GM19043 (cell line): ENCODE measurements around the gene VAMP1.
"Not testable (repeated sequence)": the region's sequence is repeated elsewhere in the genome, so short reads cannot be mapped to it uniquely, and the experiment has no call there.

ENCODE experiments used
- ATAC-seq: cut with Tn5 transposase; IDR thresholded peaks from one replicate; pipeline ENCODE4 v1.9.1; 2021; ENCODE audit warnings: low read depth; ENCODE audit not compliant: unreplicated experiment

VAMP1 gene

DNA sequence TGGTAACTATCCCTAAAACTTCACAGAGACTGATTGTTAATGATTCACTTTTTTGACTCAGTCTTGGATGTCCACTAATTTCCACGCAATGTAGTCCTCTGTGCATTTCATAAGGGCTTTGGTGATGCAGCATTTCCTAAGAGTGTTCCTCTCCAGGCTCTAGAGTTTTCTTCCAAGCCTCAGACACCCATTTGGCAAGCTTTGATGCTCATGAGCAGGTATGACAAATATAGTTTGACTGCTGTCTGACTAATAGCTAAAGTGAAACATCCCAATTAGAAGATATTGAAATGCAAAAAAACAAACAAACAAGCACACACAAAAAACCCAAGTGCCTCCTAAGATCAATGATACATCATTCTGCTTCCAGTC is 1.5 kb upstream of the VAMP1 start:
- ATAC-seq: no peak

- no peak for ATAC-seq
These were observed 685 bp downstream of the VAMP1 start for GRCh38 chr12:6469609-6470374.

DNA sequence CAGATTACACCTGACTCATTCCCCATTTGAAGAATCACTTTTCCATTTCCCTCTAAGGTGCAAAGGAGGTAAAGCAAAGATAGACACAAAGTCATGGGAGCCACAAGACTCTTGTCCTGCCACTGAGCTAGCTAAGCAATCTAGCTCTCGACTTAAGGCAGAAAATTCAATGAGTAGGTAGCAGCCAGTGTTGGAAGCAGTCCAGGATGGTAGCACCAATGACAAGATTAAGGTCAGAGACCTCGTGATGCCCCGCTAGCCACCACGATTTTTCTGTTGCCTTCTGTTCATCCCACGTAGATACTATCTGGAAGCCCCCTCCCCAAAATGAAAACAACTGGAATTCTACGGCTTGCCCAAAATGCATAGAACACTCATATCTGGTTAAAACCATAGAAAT is 1.4 kb downstream of the VAMP1 start:
- ATAC-seq: no peak

DNA sequence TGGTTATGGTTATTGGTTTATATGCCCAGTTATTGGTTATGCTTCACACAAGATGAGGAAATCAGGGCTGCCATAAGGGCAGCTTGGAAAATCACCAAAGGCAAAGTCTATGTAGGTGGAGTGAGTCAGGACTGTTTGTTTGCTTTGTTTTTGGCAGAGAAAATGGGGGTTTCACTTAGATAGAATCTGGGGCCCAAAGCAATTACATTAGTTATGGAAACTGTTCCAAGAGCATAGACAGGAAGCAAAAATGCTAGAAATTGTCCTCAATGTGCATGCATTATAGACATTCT is 2.2 kb downstream of the VAMP1 start:
- no peak for ATAC-seq

GRCh38 chr12:6467571-6468282 is 2.8 kb downstream of the VAMP1 start:
- ATAC-seq: not testable (repeated sequence)

- not testable (repeated sequence) for ATAC-seq
These were observed 3.7 kb downstream of the VAMP1 start for GRCh38 chr12:6466751-6467150.

DNA sequence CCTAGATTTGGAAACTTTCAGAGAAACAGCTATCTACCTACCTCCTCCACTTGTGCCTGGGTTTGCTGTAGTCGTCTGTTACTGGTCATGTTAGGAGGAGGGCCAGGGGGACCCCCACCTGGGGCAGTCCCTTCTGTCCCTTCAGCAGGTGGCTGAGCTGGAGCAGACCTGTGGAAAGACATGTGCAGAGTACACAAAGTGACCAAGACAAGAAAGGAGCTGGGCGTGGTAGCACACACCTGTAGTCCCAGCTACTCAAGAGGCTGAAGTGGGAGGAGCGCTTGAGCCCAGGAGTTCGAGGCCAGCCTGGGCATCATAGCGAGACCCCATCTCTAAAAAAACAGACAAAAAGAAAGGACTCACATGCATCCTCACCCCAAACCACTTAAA is 4.3 kb downstream of the VAMP1 start:
- no peak for ATAC-seq

- no peak for ATAC-seq
These were observed 4.9 kb downstream of the VAMP1 start for GRCh38 chr12:6465467-6466183.

DNA sequence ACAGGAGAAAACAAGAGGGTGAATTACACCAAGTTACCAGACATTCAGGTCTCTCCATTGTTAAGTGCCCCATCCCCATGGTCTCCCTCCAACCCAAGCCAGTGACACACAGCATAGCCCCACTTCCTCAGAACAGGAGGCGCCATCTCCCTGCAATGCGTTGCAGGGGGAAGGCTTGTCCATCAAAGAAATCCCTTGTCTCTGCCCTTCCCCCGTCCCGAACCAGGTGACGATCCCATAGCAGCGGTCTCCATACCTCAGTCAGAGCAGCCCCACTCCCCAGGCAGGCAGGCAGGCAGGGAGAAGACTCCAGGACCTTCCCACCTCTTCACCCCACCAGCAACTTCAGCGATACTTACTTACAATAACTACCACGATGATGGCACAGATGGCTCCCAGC is 5.9 kb downstream of the VAMP1 start:
- no peak for ATAC-seq

DNA sequence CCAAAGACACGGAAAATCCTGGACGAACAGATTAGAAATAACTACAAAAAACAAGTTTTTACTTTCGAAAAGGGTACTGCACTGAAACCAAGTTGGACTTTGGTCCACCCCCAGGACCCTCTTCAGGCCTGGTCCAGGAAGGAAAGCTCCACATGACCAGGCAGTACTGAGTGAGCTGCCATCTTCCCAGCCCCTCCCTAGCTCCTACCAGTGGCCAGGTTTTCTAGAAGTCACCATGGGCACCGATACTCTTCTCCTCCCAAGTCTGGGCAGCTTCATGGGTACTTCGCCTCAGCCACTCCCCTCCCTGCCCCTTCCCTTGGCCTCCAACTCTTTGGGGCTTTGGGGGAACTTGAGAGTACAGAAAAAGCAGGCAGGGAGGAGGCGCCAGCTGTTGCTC is 6.6 kb downstream of the VAMP1 start:
- ATAC-seq: no peak

GRCh38 chr12:6463216-6463615 is 7.3 kb downstream of the VAMP1 start:
- no peak for ATAC-seq

GRCh38 chr12:6462234-6462995 is 8.1 kb downstream of the VAMP1 start:
- no peak for ATAC-seq

DNA sequence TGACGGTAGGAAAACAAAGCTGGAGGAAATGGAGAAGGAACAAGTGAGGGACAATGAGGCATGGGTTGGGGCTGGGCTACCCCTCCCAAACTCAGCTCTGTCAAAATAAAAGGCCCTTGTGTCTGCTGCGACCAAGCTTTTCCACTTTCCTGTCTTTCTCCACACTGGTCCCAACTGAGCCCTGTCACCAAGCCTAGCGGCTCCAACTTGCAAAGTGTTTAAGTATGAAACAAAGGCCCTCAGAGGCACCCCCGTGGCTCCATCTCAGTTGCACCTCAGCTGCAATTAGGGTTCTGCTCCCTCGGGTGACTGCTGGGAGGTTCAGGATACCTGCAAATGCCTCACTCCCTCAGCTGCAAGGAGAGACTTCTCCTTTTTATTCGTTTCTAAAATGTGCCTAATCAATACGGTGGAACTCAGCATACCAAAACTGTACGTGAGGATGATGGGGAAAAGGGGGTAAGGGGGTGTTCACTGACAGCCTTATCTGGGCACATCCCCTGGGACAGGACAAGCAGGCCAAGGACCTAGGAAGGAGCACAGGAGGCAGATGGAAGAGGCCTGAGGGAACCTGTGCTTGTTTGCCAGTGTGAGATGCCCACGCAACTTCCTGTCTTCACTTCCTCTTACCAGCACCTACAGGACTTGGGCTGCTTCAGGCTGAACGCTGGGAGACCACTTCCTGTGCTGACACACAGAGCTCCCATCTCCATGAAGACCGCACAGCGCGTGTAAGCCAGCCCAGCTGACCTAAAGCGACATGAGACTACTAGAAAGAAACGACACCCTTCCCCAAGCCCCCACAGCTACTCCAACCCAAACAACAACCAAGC is 8.9 kb downstream of the VAMP1 start:
- peak; percentile 91 for ATAC-seq

GRCh38 chr12:6460751-6461371 is 9.6 kb downstream of the VAMP1 start:
- no peak for ATAC-seq

GRCh38 chr12:6459004-6459337 is 11.5 kb downstream of the VAMP1 start:
- ATAC-seq: no peak

DNA sequence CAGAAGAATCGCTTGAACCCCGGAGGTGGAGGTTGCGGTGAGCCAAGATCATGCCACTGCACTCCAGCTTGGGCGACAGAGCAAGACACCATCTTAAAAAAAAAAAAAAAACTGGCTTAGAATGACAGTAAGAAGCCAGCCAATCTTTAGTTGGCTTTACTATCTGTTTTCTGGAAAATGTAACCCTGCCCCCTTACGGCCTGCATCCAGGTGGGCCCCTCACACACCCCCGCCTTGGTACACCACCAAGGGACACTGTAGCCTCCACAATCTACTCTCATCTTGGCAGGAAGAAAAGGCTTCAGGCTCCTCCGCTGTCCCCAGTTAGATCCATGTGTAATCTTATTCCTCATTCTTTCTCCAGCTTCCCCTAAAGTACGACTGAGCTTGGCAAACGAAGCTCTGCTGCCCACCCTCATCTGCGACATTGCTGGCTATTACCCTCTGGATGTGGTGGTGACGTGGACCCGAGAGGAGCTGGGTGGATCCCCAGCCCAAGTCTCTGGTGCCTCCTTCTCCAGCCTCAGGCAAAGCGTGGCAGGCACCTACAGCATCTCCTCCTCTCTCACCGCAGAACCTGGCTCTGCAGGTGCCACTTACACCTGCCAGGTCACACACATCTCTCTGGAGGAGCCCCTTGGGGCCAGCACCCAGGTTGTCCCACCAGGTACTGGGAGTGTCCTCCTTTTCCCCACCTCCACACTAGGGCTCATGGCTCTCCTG is 12.0 kb downstream of the VAMP1 start:
- ATAC-seq: no peak

DNA sequence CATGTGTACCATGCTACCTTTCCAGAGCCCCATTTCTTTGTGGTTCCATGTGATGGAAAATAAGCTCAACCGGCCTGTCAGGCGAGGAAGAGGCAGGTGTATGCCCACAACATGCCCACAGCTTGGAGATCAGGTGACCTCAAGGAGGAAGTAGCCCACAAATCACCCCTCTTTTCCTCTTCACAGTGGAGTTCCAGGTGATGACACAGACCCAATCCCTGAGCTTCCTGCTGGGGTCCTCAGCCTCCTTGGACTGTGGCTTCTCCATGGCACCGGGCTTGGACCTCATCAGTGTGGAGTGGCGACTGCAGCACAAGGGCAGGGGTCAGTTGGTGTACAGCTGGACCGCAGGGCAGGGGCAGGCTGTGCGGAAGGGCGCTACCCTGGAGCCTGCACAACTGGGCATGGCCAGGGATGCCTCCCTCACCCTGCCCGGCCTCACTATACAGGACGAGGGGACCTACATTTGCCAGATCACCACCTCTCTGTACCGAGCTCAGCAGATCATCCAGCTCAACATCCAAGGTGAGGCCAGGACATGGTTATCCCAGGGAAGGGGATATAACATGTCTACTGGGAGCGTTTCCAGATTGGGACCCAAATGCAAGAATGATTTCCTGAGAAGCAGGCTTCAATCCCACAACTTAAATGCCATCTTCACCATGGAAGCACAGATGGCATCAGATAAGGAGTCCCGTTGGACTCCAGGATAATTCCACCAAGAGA is 13.1 kb downstream of the VAMP1 start:
- no peak for ATAC-seq

GRCh38 chr12:6452944-6453630 is 17.4 kb downstream of the VAMP1 start:
- ATAC-seq: no peak
